ENCODE results near the gene ZNF462.

- TF ChIP-seq CTCF (IDR thresholded peaks at IDR 0.05) (no peak), POLR2A (IDR thresholded peaks at IDR 0.05; ENCODE audit: low read depth) (no peak)
Observed at GRCh38 chr9:106963684-106964083, 100.7 kb downstream of the ZNF462 start.

All from esophagus muscularis mucosa (tissue), 3 donors.